ENCODE results near the gene SLC9A9. TPM values are rescaled to one million over a fixed set of nuclear protein-coding genes. Genes with fewer than 3 reads are reported as not detected.

SLC9A9 gene
- total RNA-seq, 3 donors from 2014 or later (not counting 1 experiment from before 2014, with no cell fraction given) = 24.0 to 29.1 (median 27.2) TPM

DNA sequence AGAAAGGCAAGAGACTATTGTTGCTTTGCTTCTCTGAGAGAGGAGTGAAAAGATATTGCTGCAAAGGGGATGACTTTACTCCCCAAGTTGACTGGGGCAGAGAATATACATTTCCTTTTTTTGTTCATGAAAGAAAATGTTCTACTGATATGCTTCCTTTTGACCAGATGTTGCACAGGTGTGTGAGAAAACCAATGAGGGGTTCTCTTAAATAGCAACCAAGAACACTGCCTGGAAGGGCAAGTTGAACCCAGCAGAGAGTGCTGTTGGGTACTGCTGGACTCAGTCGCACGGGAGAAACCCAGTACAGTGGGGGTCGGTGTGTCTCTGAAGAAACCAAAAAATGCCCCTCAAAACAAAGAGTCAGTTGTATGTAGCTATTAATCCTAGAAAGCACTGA lies 627.5 kb downstream of the SLC9A9 start:
- Mint-ChIP-seq H3K27ac (no peak overlapping the region), H3K9me3 (no peaks in the 10 kb centered on the region), H3K4me1 (peaks cover 38 to 41% of the 10 kb centered on the region in 2 donors), H3K4me3 (no peak overlapping the region), H3K27me3 (ENCODE audit: low read depth in 2 of 2) (no peaks in the 10 kb centered on the region), H3K36me3 (no peaks in the 10 kb centered on the region)
- Histone ChIP-seq H3K36me3 (ENCODE audit: control insufficient read depth, insufficient read depth, low read length) (no peaks in the 10 kb centered on the region), H3K4me1 (ENCODE audit: control insufficient read depth, insufficient read depth, low read length) (peaks cover 7% of the 10 kb centered on the region), H3K4me3 (ENCODE audit: low read length) (no peak overlapping the region), H3K27ac (ENCODE audit: low read length) (no peak overlapping the region), H3K9me3 (ENCODE audit: control insufficient read depth, insufficient read depth, low read length) (no peaks in the 10 kb centered on the region), H3K27me3 (ENCODE audit: control insufficient read depth, insufficient read depth, low read length) (no peaks in the 10 kb centered on the region)
- 98% methylated on average over 3 of the region's 3 CpGs for WGBS (ENCODE audit: insufficient coverage)
- intact Hi-C loops (cut with micrococcal nuclease) = no loop called here
- ATAC-seq (no peak), DNase-seq (no peak)
- TF ChIP-seq, protein P1, sequence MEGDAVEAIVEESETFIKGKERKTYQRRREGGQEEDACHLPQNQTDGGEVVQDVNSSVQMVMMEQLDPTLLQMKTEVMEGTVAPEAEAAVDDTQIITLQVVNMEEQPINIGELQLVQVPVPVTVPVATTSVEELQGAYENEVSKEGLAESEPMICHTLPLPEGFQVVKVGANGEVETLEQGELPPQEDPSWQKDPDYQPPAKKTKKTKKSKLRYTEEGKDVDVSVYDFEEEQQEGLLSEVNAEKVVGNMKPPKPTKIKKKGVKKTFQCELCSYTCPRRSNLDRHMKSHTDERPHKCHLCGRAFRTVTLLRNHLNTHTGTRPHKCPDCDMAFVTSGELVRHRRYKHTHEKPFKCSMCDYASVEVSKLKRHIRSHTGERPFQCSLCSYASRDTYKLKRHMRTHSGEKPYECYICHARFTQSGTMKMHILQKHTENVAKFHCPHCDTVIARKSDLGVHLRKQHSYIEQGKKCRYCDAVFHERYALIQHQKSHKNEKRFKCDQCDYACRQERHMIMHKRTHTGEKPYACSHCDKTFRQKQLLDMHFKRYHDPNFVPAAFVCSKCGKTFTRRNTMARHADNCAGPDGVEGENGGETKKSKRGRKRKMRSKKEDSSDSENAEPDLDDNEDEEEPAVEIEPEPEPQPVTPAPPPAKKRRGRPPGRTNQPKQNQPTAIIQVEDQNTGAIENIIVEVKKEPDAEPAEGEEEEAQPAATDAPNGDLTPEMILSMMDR (IDR thresholded peaks at IDR 0.05) = no peak

DNA sequence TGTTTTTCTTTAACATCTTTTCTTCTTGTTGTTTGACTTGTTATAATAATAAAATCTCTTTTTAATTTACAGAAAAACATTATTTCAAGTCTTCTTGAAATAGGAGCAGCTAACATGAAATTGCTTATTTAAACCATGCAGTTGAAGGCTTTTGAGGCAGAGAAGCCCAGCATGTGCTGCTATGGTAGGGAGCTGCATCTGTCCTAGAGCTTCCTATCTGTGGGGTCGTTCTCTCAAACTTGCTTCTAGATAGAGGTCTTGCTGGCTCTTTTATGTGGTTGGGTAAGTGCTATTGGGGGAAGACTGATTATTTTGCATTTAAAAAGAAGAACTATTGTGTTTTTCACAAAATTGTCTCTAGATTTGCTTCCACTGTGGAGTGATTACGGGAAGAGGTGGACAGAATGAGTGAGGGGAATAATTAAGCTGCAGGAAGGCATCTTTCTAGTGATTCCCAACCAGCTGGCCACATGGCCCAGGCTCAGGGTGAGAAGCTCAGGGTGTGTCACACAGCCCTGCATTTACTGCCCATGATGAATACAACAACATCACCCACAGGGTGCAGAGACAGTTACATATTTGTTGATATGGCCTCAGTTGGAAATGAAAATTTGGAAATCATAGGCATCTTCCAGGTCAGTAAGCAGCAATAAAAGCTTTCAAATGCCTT lies 630.0 kb downstream of the SLC9A9 start:
- intact Hi-C loops (cut with micrococcal nuclease) = no loop called here
- H3K27me3 ChIP-seq (ENCODE audit: control insufficient read depth, insufficient read depth, low read length) = no peaks in the 10 kb centered on the region
- peaks cover 41% of the 10 kb centered on the region in 2 donors for H3K4me1 Mint-ChIP-seq
- H3K36me3 Mint-ChIP-seq = no peaks in the 10 kb centered on the region
- H3K36me3 ChIP-seq (ENCODE audit: control insufficient read depth, insufficient read depth, low read length) = no peaks in the 10 kb centered on the region
- H3K27ac Mint-ChIP-seq = no peak overlapping the region
- DNase-seq = no peak
- no peak overlapping the region for H3K27ac ChIP-seq (ENCODE audit: low read length)
- no peak overlapping the region for H3K4me3 ChIP-seq (ENCODE audit: low read length)
- H3K9me3 Mint-ChIP-seq = no peaks in the 10 kb centered on the region
- 55% methylated on average over 2 of the region's 2 CpGs for WGBS (ENCODE audit: insufficient coverage)
- no peak overlapping the region for H3K4me3 Mint-ChIP-seq
- ATAC-seq = no peak
- no peaks in the 10 kb centered on the region for H3K27me3 Mint-ChIP-seq (ENCODE audit: low read depth in 2 of 2)
- TF ChIP-seq, protein P1 (IDR thresholded peaks at IDR 0.05) = no peak
- peaks cover 7% of the 10 kb centered on the region for H3K4me1 ChIP-seq (ENCODE audit: control insufficient read depth, insufficient read depth, low read length)
- no peaks in the 10 kb centered on the region for H3K9me3 ChIP-seq (ENCODE audit: control insufficient read depth, insufficient read depth, low read length)

DNA sequence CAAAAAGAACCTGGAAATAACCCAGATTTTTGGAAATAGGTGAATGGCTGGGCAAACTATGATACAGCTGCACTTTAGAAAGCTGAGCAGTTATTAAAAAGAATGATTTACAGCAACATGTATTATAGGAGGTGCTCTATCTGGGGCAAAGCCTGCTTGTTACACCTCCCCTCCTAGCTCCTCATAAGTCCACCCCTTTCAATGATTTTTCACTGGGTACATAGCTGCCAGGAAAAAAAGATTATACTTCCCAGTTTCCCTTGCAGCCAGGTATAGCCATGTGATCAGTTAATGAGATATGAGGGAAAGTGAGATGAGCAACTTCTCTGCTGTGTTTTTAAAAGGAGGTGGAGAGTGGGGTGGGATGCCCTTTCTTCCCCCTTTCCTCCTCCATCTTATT lies 631.0 kb downstream of the SLC9A9 start:
- peak overlapping the region; percentile 67 to 90 for H3K27ac Mint-ChIP-seq
- intact Hi-C loops (cut with micrococcal nuclease) = no loop called here

More for the DNA sequence above, 631.0 kb downstream of the SLC9A9 start:
- Mint-ChIP-seq H3K4me3 (peak overlapping the region; percentile 82), H3K9me3 (no peaks in the 10 kb centered on the region), H3K27me3 (ENCODE audit: low read depth in 2 of 2) (no peaks in the 10 kb centered on the region), H3K36me3 (no peaks in the 10 kb centered on the region), H3K4me1 (peaks cover 35 to 41% of the 10 kb centered on the region in 2 donors)
- Histone ChIP-seq H3K4me1 (ENCODE audit: control insufficient read depth, insufficient read depth, low read length) (peaks cover 7% of the 10 kb centered on the region), H3K27me3 (ENCODE audit: control insufficient read depth, insufficient read depth, low read length) (no peaks in the 10 kb centered on the region), H3K4me3 (ENCODE audit: low read length) (no peak overlapping the region), H3K36me3 (ENCODE audit: control insufficient read depth, insufficient read depth, low read length) (no peaks in the 10 kb centered on the region), H3K9me3 (ENCODE audit: control insufficient read depth, insufficient read depth, low read length) (no peaks in the 10 kb centered on the region), H3K27ac (ENCODE audit: low read length) (no peak overlapping the region)
- DNase-seq (no peak), ATAC-seq (no peak)
- TF ChIP-seq, protein P1 (IDR thresholded peaks at IDR 0.05) = no peak

Measured in natural killer cell (primary cell).